B cell (primary cell): ENCODE measurements around the gene CCL3.

Source experiments
- CTCF ChIP-seq: fragments of 200-600 bp; IDR thresholded peaks from one replicate; pipeline ENCODE4 v1.8.0; 2022; ENCODE audit warnings: antibody characterized with exemption, mild to moderate bottlenecking
- EZH2 ChIP-seq: IDR thresholded peaks from 2 replicates; pipeline ENCODE4 v1.6.1; 2012; ENCODE audit warnings: borderline replicate concordance, low read depth, mild to moderate bottlenecking, moderate library complexity, low read length; ENCODE audit not compliant: insufficient read depth, poor library complexity, severe bottlenecking

GRCh38 chr17:36060816-36061215, 29.1 kb downstream of the CCL3 start:
- TF ChIP-seq CTCF, result no peak
- no peak for TF ChIP-seq EZH2
